ENCODE results near the gene EPO.

Gene EPO

GRCh38 chr7:100720279-100720670 is at the start of gene EPO:
TSS of gene EPO (plus strand) at chr7:100720468. CDS start at chr7:100720981, 513 bp downstream.
- DNase-seq, result no peak

GRCh38 chr7:100671353-100672327 is 48.6 kb upstream of the EPO start:
- no peak for DNase-seq

- peak; percentile 98 for DNase-seq
These were observed 46.8 kb upstream of the EPO start, which contains the start of gene GNB2 for GRCh38 chr7:100673302-100673941. TSS of gene GNB2 (plus strand) at chr7:100673740. CDS start at chr7:100676266, 2,526 bp downstream.

GRCh38 chr7:100673942-100674410 is 46.3 kb upstream of the EPO start:
- peak; percentile 47 for DNase-seq

GRCh38 chr7:100674411-100675104 is 45.7 kb upstream of the EPO start:
- DNase-seq, result peak; percentile 41

- peak; percentile 52 for DNase-seq
These were observed 45.2 kb upstream of the EPO start for GRCh38 chr7:100675105-100675451.

GRCh38 chr7:100675581-100676350 is 44.5 kb upstream of the EPO start:
- peak; percentile 75 for DNase-seq

GRCh38 chr7:100676501-100677306 is 43.6 kb upstream of the EPO start:
- no peak for DNase-seq

GRCh38 chr7:100677308-100678267 is 42.7 kb upstream of the EPO start:
- no peak for DNase-seq

- DNase-seq, result no peak
These were observed 41.8 kb upstream of the EPO start for GRCh38 chr7:100678291-100678984.

GRCh38 chr7:100679129-100679926 is 40.9 kb upstream of the EPO start:
- DNase-seq, result no peak

- DNase-seq, result no peak
These were observed 40.2 kb upstream of the EPO start for GRCh38 chr7:100679927-100680575.

- no peak for DNase-seq
These were observed 39.5 kb upstream of the EPO start for GRCh38 chr7:100680576-100681271.

GRCh38 chr7:100681491-100682227 is 38.6 kb upstream of the EPO start:
- no peak for DNase-seq

- no peak for DNase-seq
These were observed 38.0 kb upstream of the EPO start for GRCh38 chr7:100682228-100682741.

- no peak for DNase-seq
These were observed 37.1 kb upstream of the EPO start for GRCh38 chr7:100682991-100683658.

All from activated naive CD4-positive, alpha-beta T cell treated with anti-CD3 and anti-CD28 coated beads, Interleukin-2, amount 50 U/mL, for 16 hours (primary cell).